VCaP (cell line): ENCODE data around the gene XK.

Experiments
- H3K27ac ChIP-seq: fragments of 450-650 bp; 2 replicates; pipeline ENCODE4 v1.5.1; 2017
- TF ChIP-seq, protein P1 (sequence below): fragments of 450-650 bp; conservative IDR thresholded peaks from 2 replicates; pipeline ENCODE4 v1.5.1; 2017; ENCODE audit warnings: mild to moderate bottlenecking, moderate library complexity

XK gene

DNA sequence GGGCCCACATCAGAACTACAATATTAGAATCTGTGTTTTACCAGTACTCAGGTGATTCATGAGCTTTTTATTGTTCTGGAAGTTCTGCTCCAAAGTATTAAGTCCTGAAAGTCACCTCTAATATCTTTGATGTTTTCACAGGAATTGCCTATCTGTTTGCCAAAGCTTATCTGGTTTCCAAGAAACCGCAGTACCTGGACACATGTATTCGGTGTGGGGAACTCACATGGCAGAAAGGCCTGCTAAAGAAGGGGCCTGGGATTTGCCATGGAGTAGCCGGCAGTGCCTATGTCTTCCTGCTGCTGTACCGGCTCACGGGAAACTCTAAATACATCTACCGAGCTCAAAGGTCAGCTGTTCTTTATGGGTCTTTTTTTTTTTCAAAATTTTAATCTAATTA, 18.4 kb upstream of the XK start:
- TF ChIP-seq, protein P1, sequence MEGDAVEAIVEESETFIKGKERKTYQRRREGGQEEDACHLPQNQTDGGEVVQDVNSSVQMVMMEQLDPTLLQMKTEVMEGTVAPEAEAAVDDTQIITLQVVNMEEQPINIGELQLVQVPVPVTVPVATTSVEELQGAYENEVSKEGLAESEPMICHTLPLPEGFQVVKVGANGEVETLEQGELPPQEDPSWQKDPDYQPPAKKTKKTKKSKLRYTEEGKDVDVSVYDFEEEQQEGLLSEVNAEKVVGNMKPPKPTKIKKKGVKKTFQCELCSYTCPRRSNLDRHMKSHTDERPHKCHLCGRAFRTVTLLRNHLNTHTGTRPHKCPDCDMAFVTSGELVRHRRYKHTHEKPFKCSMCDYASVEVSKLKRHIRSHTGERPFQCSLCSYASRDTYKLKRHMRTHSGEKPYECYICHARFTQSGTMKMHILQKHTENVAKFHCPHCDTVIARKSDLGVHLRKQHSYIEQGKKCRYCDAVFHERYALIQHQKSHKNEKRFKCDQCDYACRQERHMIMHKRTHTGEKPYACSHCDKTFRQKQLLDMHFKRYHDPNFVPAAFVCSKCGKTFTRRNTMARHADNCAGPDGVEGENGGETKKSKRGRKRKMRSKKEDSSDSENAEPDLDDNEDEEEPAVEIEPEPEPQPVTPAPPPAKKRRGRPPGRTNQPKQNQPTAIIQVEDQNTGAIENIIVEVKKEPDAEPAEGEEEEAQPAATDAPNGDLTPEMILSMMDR = no peak
- H3K27ac ChIP-seq = peak overlapping the region; percentile 74

GRCh38 chrX:37672563-37672962, 13.0 kb upstream of the XK start:
- TF ChIP-seq, protein P1 = no peak
- H3K27ac ChIP-seq = no peak overlapping the region

- 0 out of 2 replicates have a peak overlapping the region, but pooled peaks have one; percentile 16 for H3K27ac ChIP-seq
- TF ChIP-seq, protein P1 = no peak
Observed at GRCh38 chrX:37676811-37677210, 8.8 kb upstream of the XK start.

GRCh38 chrX:37677243-37677642, 8.3 kb upstream of the XK start:
- TF ChIP-seq, protein P1 = no peak
- peak overlapping the region; percentile 71; the same call in 1 of the 2 replicates for H3K27ac ChIP-seq

GRCh38 chrX:37677765-37678164, 7.8 kb upstream of the XK start:
- peak overlapping the region; percentile 71 for H3K27ac ChIP-seq
- TF ChIP-seq, protein P1 = no peak

DNA sequence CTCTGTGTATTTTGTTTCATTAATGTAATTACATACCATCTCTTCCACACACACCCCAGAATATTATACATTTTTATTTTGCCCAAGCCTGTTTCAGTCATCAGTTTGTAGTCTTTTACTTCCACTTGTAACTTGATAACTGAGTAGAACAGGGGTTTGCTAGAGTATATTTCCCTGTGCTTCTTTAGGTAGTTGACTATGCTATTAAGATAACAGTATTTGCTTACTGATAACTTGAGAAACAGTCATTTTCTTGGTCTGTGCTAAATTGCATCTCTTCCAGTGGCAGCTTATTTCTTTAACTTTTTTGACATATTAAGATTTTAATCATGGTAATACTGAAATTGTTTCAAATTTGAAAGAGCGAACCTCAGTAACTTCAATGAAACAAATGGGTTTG, 7.0 kb upstream of the XK start:
- peak overlapping the region; percentile 71 for H3K27ac ChIP-seq
- TF ChIP-seq, protein P1 = no peak

DNA sequence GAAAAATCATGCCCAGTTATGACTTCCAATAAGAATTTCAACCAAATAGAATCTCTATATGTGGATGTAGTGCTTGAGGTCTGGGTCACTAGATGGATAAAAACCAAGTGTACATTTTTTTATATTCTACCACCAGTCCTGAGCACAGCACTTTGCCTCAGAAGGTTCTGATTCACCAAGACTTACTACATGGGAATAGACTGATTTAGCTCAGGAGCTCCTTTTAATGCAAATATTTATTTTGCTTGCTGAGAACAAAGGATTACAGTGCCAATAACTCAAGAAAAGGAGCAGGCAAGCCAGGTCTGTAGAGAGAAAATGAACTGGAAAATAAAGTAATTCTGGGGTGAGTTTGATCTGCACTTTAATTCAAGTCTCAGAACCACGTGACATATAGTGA, 6.4 kb upstream of the XK start:
- peak overlapping the region; percentile 71 for H3K27ac ChIP-seq
- TF ChIP-seq, protein P1 = no peak

- TF ChIP-seq, protein P1 = no peak
- peak overlapping the region; percentile 71 for H3K27ac ChIP-seq
Observed at GRCh38 chrX:37679888-37680287, 5.7 kb upstream of the XK start.
